ENCODE results near the gene HHEX.

DNA sequence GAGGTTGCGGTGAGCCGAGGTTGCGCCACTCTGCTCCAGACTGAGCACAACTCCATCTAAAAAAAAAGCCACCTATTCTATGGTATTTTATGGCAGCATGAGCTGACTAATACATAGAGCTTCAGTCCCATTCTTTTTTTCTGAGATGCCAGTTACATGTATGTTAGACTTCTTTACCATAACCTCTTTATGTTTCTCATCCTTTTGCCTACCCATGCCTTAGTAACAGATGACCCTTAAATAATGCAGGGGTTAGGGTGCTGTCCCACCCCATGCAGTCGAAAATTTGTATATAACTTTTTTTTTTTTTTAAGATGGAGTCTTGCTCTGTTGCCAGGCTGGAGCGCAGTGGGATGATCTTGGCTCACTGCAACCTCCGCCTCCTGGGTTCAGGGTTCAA lies 22.7 kb upstream of the HHEX start:
- TF ChIP-seq, protein P1, sequence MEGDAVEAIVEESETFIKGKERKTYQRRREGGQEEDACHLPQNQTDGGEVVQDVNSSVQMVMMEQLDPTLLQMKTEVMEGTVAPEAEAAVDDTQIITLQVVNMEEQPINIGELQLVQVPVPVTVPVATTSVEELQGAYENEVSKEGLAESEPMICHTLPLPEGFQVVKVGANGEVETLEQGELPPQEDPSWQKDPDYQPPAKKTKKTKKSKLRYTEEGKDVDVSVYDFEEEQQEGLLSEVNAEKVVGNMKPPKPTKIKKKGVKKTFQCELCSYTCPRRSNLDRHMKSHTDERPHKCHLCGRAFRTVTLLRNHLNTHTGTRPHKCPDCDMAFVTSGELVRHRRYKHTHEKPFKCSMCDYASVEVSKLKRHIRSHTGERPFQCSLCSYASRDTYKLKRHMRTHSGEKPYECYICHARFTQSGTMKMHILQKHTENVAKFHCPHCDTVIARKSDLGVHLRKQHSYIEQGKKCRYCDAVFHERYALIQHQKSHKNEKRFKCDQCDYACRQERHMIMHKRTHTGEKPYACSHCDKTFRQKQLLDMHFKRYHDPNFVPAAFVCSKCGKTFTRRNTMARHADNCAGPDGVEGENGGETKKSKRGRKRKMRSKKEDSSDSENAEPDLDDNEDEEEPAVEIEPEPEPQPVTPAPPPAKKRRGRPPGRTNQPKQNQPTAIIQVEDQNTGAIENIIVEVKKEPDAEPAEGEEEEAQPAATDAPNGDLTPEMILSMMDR (IDR thresholded peaks at IDR 0.05; ENCODE audit: poor library complexity, severe bottlenecking): no peak
- TF ChIP-seq SMC3 (conservative IDR thresholded peaks at IDR 0.05; ENCODE audit: poor library complexity) (no peak), MXI1 (conservative IDR thresholded peaks at IDR 0.05; ENCODE audit: poor library complexity, severe bottlenecking) (no peak), EZH2 (IDR thresholded peaks at IDR 0.05; ENCODE audit: borderline replicate concordance, insufficient read depth, low read length, poor library complexity, severe bottlenecking) (no peak), POLR2AphosphoS5 (IDR thresholded peaks at IDR 0.05) (no peak)
- TF ChIP-seq, protein P2, sequence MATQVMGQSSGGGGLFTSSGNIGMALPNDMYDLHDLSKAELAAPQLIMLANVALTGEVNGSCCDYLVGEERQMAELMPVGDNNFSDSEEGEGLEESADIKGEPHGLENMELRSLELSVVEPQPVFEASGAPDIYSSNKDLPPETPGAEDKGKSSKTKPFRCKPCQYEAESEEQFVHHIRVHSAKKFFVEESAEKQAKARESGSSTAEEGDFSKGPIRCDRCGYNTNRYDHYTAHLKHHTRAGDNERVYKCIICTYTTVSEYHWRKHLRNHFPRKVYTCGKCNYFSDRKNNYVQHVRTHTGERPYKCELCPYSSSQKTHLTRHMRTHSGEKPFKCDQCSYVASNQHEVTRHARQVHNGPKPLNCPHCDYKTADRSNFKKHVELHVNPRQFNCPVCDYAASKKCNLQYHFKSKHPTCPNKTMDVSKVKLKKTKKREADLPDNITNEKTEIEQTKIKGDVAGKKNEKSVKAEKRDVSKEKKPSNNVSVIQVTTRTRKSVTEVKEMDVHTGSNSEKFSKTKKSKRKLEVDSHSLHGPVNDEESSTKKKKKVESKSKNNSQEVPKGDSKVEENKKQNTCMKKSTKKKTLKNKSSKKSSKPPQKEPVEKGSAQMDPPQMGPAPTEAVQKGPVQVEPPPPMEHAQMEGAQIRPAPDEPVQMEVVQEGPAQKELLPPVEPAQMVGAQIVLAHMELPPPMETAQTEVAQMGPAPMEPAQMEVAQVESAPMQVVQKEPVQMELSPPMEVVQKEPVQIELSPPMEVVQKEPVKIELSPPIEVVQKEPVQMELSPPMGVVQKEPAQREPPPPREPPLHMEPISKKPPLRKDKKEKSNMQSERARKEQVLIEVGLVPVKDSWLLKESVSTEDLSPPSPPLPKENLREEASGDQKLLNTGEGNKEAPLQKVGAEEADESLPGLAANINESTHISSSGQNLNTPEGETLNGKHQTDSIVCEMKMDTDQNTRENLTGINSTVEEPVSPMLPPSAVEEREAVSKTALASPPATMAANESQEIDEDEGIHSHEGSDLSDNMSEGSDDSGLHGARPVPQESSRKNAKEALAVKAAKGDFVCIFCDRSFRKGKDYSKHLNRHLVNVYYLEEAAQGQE (IDR thresholded peaks at IDR 0.05; ENCODE audit: borderline replicate concordance): no peak
